ENCODE measurements around the gene NAPEPLD. TPM values are rescaled to one million over a fixed set of nuclear protein-coding genes. Genes with fewer than 3 reads are reported as not detected.
"Not testable (repeated sequence)": the region's sequence is repeated elsewhere in the genome, so short reads cannot be mapped to it uniquely, and the experiment has no call there.

Gene NAPEPLD
- total and polyA plus RNA-seq, 9 donors: 7.5 to 27.9 (median 20.6) TPM

DNA sequence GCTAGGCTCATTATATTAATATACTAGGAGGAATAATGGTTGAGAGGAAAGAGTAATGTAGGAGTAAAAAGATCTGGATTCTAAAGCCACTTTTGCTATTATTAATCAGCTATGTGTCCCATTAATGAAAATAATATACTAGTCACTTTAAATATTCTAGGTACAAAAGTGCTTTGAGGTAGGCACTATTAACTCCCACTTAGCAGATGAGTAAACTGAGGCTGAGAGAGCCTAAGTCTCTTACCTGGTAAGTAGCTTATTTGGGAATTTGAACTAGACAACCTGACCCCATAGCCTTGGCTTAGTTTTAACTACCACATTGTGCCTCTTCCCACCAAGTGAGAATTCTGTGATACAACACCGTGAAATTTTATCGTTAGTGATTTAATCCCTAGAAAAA lies 68.0 kb downstream of the NAPEPLD start:
- Histone ChIP-seq H3K27me3 (no peaks in the 10 kb centered on the region), H3K4me3 (no peak overlapping the region), H3K9me3 (no peaks in the 10 kb centered on the region), H3K4me1 (ENCODE audit: insufficient read depth) (peaks cover 5% of the 10 kb centered on the region), H3K36me3 (no peaks in the 10 kb centered on the region), H3K27ac (no peak overlapping the region)
- intact Hi-C loops (cut with DNase I): no loop called here
- 92 to 97% (median 95%) methylated on average over 2 of the region's 2 CpGs for WGBS, 3 donors
- no peak for DNase-seq
- TF ChIP-seq EP300 (IDR thresholded peaks at IDR 0.05) (no peak), POLR2A (IDR thresholded peaks at IDR 0.05) (no peak)
- TF ChIP-seq, protein P1, sequence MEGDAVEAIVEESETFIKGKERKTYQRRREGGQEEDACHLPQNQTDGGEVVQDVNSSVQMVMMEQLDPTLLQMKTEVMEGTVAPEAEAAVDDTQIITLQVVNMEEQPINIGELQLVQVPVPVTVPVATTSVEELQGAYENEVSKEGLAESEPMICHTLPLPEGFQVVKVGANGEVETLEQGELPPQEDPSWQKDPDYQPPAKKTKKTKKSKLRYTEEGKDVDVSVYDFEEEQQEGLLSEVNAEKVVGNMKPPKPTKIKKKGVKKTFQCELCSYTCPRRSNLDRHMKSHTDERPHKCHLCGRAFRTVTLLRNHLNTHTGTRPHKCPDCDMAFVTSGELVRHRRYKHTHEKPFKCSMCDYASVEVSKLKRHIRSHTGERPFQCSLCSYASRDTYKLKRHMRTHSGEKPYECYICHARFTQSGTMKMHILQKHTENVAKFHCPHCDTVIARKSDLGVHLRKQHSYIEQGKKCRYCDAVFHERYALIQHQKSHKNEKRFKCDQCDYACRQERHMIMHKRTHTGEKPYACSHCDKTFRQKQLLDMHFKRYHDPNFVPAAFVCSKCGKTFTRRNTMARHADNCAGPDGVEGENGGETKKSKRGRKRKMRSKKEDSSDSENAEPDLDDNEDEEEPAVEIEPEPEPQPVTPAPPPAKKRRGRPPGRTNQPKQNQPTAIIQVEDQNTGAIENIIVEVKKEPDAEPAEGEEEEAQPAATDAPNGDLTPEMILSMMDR (IDR thresholded peaks at IDR 0.05): no peak

DNA sequence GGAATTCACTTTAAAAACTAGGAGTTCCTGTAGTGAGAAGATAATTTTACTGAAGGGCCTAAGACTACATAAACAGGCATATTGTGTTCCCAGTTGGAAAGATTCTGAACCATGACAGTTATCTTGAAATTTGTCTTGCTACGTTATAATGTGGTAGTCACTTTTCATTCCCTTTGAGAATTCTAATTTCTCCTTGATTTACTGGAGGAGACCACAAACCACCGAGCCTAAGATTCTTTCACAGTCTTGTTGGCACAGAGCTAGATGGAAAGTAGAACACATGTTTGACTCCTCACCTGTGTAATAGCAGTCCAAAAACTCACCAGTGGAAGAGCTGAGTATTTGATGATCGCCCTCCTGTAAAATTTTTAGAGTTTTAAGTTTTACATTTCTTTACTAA lies 69.1 kb downstream of the NAPEPLD start:
- Histone ChIP-seq H3K27me3 (no peaks in the 10 kb centered on the region), H3K9me3 (no peaks in the 10 kb centered on the region), H3K4me3 (no peak overlapping the region), H3K4me1 (ENCODE audit: insufficient read depth) (peaks cover 5% of the 10 kb centered on the region), H3K36me3 (no peaks in the 10 kb centered on the region), H3K27ac (no peak overlapping the region)
- no peak for TF ChIP-seq POLR2A (IDR thresholded peaks at IDR 0.05)
- no peak for TF ChIP-seq EP300 (IDR thresholded peaks at IDR 0.05)
- TF ChIP-seq, protein P1 (IDR thresholded peaks at IDR 0.05): no peak
- intact Hi-C loops (cut with DNase I): loop anchor here in 3 of 4 donors (5.0 to 10.0 kb wide), 2 partner anchors 65 to 67 kb away; partner anchors contain the start of gene NAPEPLD (in 3 of the 3)
- DNase-seq: no peak
- 78 to 83% (median 81%) methylated on average over 3 of the region's 3 CpGs for WGBS, 3 donors

DNA sequence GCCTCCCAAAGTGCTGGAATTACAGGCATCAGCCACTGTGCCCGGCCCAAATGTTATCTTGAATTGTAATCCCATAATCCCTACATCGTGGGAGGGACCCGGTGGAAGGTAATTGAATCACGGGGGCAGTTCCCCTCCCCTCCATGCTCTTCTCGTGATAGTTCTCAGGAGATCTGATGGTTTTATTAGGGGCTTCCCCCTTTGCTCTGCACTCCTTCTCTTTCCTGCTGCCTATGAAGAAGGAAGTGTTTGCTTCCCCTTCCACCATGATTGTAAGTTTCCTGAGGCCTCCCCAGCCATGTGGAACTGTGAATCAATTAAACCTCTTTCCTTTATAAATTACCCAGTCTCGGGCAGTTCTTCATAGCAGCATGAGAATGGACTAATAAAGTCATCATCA lies 70.7 kb downstream of the NAPEPLD start:
- not testable (repeated sequence) for H3K27me3 ChIP-seq; H3K9me3 ChIP-seq; H3K4me1 ChIP-seq (ENCODE audit: insufficient read depth); H3K36me3 ChIP-seq; H3K27ac ChIP-seq; DNase-seq; H3K4me3 ChIP-seq
- intact Hi-C loops (cut with DNase I): loop anchor here in 3 of 4 donors (5.0 to 10.0 kb wide), 2 partner anchors 67 to 69 kb away; partner anchors contain the start of gene NAPEPLD (in 3 of the 3)
- WGBS, 3 donors: 73 to 86% (median 80%) methylated on average over 6 of the region's 6 CpGs

DNA sequence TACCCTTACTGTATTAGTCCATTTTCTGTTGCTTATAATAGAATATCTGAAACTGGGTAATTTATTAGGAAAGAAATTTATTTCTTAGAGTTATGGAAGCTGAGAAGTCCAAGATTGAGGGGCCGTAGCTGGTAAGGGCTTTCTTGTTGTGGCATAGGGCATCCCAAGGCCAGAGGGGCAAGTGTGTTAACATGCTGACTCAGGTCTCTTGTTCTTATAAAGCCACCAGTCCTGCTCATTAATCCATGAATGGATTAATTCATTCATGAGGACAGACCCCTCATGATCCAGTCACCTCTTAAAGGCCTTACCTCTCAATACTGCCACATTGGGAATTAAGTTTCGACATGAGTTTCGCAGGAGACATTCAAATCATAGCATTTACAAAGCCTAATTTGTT lies 71.6 kb downstream of the NAPEPLD start:
- no peaks in the 10 kb centered on the region for H3K36me3 ChIP-seq
- no peak overlapping the region for H3K27ac ChIP-seq
- H3K27me3 ChIP-seq: no peaks in the 10 kb centered on the region
- peaks cover 6% of the 10 kb centered on the region for H3K4me1 ChIP-seq (ENCODE audit: insufficient read depth)
- DNase-seq: no peak
- no peaks in the 10 kb centered on the region for H3K9me3 ChIP-seq
- TF ChIP-seq, protein P1 (IDR thresholded peaks at IDR 0.05): no peak
- TF ChIP-seq EP300 (IDR thresholded peaks at IDR 0.05) (no peak), POLR2A (IDR thresholded peaks at IDR 0.05) (no peak)
- 97 to 99% (median 97%) methylated on average over 3 of the region's 3 CpGs for WGBS, 3 donors
- no peak overlapping the region for H3K4me3 ChIP-seq
- intact Hi-C loops (cut with DNase I): loop anchor here in 3 of 4 donors (5.0 to 10.0 kb wide), 2 partner anchors 67 to 70 kb away; partner anchors contain the start of gene NAPEPLD (in 3 of the 3)

DNA sequence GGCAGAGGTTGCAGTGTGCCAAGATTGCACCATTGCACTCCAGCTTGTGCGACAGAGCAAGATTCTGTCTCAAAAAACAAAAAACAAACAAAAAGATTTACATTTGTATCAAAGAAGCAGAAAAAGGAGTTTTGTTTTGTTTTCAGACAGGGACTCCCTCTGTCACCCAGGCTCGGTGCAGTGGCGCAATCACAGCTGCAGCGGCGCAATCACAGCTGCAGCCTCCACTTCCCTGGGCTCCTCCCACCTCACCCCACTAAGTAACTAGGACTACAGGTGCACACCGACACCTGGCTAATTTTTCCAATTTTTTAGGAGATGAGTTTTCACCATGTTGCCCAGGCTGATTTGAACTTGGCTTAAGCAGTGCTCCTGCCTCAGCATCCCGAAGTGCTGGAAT lies 72.1 kb downstream of the NAPEPLD start:
- H3K27me3 ChIP-seq: no peaks in the 10 kb centered on the region
- intact Hi-C loops (cut with DNase I): loop anchor here in 3 of 4 donors (5.0 to 10.0 kb wide), 2 partner anchors 68 to 71 kb away; partner anchors contain the start of gene NAPEPLD (in 3 of the 3)

More for the DNA sequence above, 72.1 kb downstream of the NAPEPLD start:
- TF ChIP-seq POLR2A (IDR thresholded peaks at IDR 0.05): no peak
- TF ChIP-seq, protein P1 (IDR thresholded peaks at IDR 0.05): no peak
- TF ChIP-seq EP300 (IDR thresholded peaks at IDR 0.05): no peak
- Histone ChIP-seq H3K4me1 (ENCODE audit: insufficient read depth) (peaks cover 6% of the 10 kb centered on the region), H3K27ac (no peak overlapping the region), H3K4me3 (no peak overlapping the region), H3K36me3 (no peaks in the 10 kb centered on the region), H3K9me3 (no peaks in the 10 kb centered on the region)
- DNase-seq: no peak
- WGBS, 3 donors: 89 to 92% (median 89%) methylated on average over 7 of the region's 7 CpGs
